Articular chondrocyte of knee joint (primary cell): ENCODE results near the gene OR2F1. TPM values are rescaled to one million over a fixed set of nuclear protein-coding genes. Genes with fewer than 3 reads are reported as not detected.

Experiments
- total RNA-seq: library from RNA; depleted of rRNA; stranded (reverse); fragments of >200 nt; gene quantifications from 2 replicates; pipeline ENCODE4 v1.2.3, GENCODE V29; 2012

OR2F1 gene, protein sequence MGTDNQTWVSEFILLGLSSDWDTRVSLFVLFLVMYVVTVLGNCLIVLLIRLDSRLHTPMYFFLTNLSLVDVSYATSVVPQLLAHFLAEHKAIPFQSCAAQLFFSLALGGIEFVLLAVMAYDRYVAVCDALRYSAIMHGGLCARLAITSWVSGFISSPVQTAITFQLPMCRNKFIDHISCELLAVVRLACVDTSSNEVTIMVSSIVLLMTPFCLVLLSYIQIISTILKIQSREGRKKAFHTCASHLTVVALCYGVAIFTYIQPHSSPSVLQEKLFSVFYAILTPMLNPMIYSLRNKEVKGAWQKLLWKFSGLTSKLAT
- not detected in 2 replicates for total RNA-seq

DNA sequence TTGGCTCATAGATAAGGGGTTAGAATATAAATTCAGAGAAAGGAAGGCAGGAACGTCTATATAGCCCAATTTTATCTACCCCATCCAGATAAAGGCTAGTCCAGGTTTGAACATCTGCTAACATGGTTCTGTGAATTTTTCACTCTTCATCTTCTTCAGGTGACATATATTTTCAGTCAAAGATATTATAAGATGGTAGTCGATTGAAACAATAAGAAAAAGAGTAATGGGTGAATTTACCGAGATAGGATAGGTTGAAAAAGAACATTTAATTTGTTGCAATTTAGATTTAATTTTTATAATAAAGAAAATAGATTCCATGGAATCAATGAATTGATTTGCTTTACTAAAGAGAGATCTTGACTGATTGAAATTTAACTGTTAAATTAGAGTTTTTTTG lies at the start of gene OR2F1:
TSS of gene OR2F1 (plus strand) at position 301 of the 400 bp plus-strand sequence. CDS start 5,127 bp downstream, outside the sequence.

DNA sequence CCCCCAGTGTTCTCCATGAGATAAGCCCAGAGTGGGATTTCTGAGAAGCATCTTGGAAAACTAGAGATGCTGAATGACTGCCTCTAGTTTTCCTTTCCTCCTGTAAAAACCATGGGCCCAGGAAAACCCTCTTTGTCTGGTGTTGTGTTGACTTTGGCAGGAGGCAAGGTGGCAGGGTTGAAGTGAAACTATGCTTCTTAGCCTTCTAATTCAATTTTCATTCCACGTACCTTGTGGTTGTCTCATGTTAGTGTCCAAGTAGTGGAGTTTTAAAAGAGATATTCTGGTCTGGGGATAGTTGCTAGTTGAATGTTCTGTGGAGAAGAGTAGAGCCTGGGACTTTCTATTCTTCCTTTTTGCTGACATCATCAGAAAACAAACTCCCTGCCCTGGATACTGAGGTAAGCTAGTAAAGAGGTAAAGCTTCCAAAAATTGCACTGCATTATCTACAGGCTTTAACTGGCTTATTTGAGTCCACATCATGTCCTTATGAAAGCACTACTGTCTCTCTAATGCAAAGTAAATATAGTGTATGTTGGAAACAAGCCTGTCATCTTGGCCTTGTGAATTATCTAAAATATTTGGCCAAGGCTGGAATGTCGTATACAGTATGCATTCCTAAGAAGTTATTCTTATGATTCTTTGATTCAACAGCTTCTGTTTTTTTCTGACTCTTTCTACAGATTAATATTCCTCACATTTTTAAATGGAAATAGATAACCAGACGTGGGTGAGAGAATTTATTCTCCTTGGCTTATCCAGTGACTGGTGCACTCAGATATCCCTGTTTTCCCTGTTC lies 19.9 kb upstream of the OR2F1 start, which contains the start of gene OR2F2:
TSS of gene OR2F2 (plus strand) at position 708 of the 800 bp plus-strand sequence. CDS start at position 708, 0 bp downstream.

DNA sequence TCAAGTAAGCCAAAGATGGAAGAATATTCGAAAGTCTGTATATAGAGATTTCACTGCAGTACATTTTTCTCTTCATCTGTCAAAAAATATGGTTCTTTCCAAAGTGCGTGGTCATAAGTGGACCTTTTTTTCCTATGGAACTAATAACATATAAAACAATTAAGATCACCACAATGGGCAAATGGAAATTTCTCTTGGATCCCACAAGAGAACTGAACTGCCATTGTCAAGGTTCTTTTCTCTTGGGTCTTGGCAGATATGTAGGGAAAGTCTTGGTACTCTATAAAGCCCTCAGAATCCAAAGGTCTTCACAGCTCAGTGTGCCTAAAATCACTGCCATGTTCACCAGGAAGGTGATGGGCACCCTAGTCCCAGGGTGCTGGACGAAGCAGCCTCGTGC lies 45.4 kb downstream of the OR2F1 start, which contains the start of gene OR6B1:
TSS of gene OR6B1 (plus strand) at position 301 of the 400 bp plus-strand sequence. CDS start 3,677 bp downstream, outside the sequence.

Other genes with a start within 250 kb of the OR2F1 start
- 3.4 and 3.8 TPM in 2 replicates for gene CTAGE6, start 197.1 kb upstream of the OR2F1 start, total RNA-seq
- 71.9 and 81.0 TPM in 2 replicates for gene TCAF1, start 52.7 kb upstream of the OR2F1 start, total RNA-seq
- gene OR2F2, start 19.6 kb upstream of the OR2F1 start, total RNA-seq, result 0.11 TPM in 1 of 2 replicates, not detected in the other
- gene OR6B1, start 45.5 kb downstream of the OR2F1 start, total RNA-seq, result not detected in 2 replicates
- gene OR2A5, start 94.1 kb downstream of the OR2F1 start, total RNA-seq, result not detected in 2 replicates
- not detected in 2 replicates for gene OR2A25, start 115.0 kb downstream of the OR2F1 start, total RNA-seq
- under 0.01 TPM in 1 of 2 replicates, not detected in the other for gene OR2A12, start 131.4 kb downstream of the OR2F1 start, total RNA-seq
- not detected in 2 replicates for gene OR2A2, start 154.7 kb downstream of the OR2F1 start, total RNA-seq
- not detected in 2 replicates for gene OR2A14, start 168.3 kb downstream of the OR2F1 start, total RNA-seq
- gene CTAGE4, start 228.6 kb downstream of the OR2F1 start, total RNA-seq, result 1.0 and 2.7 TPM in 2 replicates
- 5.3 and 7.1 TPM in 2 replicates for gene ARHGEF35, start 241.0 kb downstream of the OR2F1 start, total RNA-seq